CD14-positive monocyte (primary cell): ENCODE measurements around the gene CACYBP. TPM values are rescaled to one million over a fixed set of nuclear protein-coding genes. Genes with fewer than 3 reads are reported as not detected.

Experiments
- DNase-seq, 3 donors: peaks; one replicate each; pipeline ENCODE4 v3.0.0-alpha.2; 2011 to 2022
- H2AFZ ChIP-seq: 2 replicates; pipeline ENCODE4 v1.6.0; 2012; ENCODE audit warnings: mild to moderate bottlenecking, low read depth, low read length, inconsistent platforms; ENCODE audit not compliant: insufficient read depth, poor library complexity, severe bottlenecking
- H3K27ac ChIP-seq, 2 donors: 1 replicate in 1 of 2; 2 replicates in 1 of 2; pipeline ENCODE4 v1.5.1; 2012 to 2013; ENCODE audit warnings: low read length in 2 of 2, control low read depth in 1 of 2, inconsistent platforms in 1 of 2, low read depth in 1 of 2, mild to moderate bottlenecking in 1 of 2
- H3K27me3 ChIP-seq, 2 donors: one replicate each; pipeline versions ENCODE4 v1.6.0 to v1.6.1; 2011 to 2013; ENCODE audit warnings: low read length in 2 of 2; ENCODE audit not compliant: control insufficient read depth in 2 of 2, insufficient read depth in 2 of 2
- H3K36me3 ChIP-seq, 2 donors: replicated peaks in 1 of 2; 1 replicate in 1 of 2; 2 replicates in 1 of 2; pipeline versions ENCODE4 v1.5.1 to v1.6.1; 2012 to 2013; ENCODE audit warnings: low read length in 2 of 2, control low read depth in 1 of 2, inconsistent platforms in 1 of 2, mild to moderate bottlenecking in 1 of 2; ENCODE audit not compliant: insufficient read depth in 2 of 2, control insufficient read depth in 1 of 2
- H3K4me1 ChIP-seq, 2 donors: 1 replicate in 1 of 2; 2 replicates in 1 of 2; pipeline versions ENCODE4 v1.5.1 to v1.6.1; 2012 to 2013; ENCODE audit warnings: low read length in 2 of 2, control low read depth in 1 of 2, inconsistent platforms in 1 of 2, mild to moderate bottlenecking in 1 of 2, moderate library complexity in 1 of 2; ENCODE audit not compliant: insufficient read depth in 2 of 2, control insufficient read depth in 1 of 2
- H3K4me2 ChIP-seq: replicated peaks from 2 replicates; pipeline ENCODE3; 2012; ENCODE audit warnings: low read length, moderate library complexity, mild to moderate bottlenecking; ENCODE audit not compliant: poor library complexity, severe bottlenecking; ENCODE audit errors: extremely low read depth
- H3K4me3 ChIP-seq, 3 experiments: fragments of 200-600 bp in 1 of 3; sonication (generic) in 1 of 3; replicated peaks in 1 of 3; 1 replicate in 2 of 3; 2 replicates in 1 of 3; pipeline ENCODE4 v1.5.1; 2011 to 2013; ENCODE audit warnings: low read length in 3 of 3, mild to moderate bottlenecking in 3 of 3, control low read depth in 2 of 3, low read depth in 2 of 3, inconsistent platforms in 1 of 3, moderate library complexity in 1 of 3
- H3K79me2 ChIP-seq: 2 replicates; pipeline ENCODE4 v1.6.0; 2012; ENCODE audit warnings: mild to moderate bottlenecking, control low read depth, inconsistent platforms, low read length, moderate library complexity; ENCODE audit not compliant: insufficient read depth
- H3K9ac ChIP-seq: 2 replicates; pipeline ENCODE4 v1.6.0; 2017; ENCODE audit warnings: low read length, mild to moderate bottlenecking; ENCODE audit not compliant: insufficient read depth, poor library complexity, severe bottlenecking
- H3K9me3 ChIP-seq, 2 donors: replicated peaks in 1 of 2; 1 replicate in 1 of 2; 2 replicates in 1 of 2; pipeline versions ENCODE4 v1.5.1 to v1.6.1; 2012 to 2013; ENCODE audit warnings: low read length in 2 of 2, control low read depth in 1 of 2; ENCODE audit not compliant: control insufficient read depth in 1 of 2, insufficient read depth in 1 of 2
- H4K20me1 ChIP-seq: 2 replicates; pipeline ENCODE4 v1.6.0; 2012; ENCODE audit warnings: mild to moderate bottlenecking, low read length, control low read depth, moderate library complexity; ENCODE audit not compliant: insufficient read depth
- H3K27ac Mint-ChIP-seq, 7 donors: one replicate each; pipeline ENCODE4 v1.8.0; 2020; ENCODE audit warnings: mild to moderate bottlenecking in 7 of 7, mixed read lengths in 7 of 7, moderate library complexity in 6 of 7, inconsistent platforms in 2 of 7
- H3K27me3 Mint-ChIP-seq, 3 donors: one replicate each; pipeline ENCODE4 v1.8.0; 2021 to 2022; ENCODE audit warnings: low read depth in 3 of 3, mild to moderate bottlenecking in 3 of 3, mixed read lengths in 3 of 3, moderate library complexity in 3 of 3, inconsistent platforms in 1 of 3
- H3K36me3 Mint-ChIP-seq, 2 donors: one replicate each; pipeline ENCODE4 v1.8.0; 2020; ENCODE audit warnings: mixed read lengths in 2 of 2, inconsistent platforms in 1 of 2, mild to moderate bottlenecking in 1 of 2
- H3K4me1 Mint-ChIP-seq: one replicate; pipeline ENCODE4 v1.8.0; 2020; ENCODE audit warnings: mild to moderate bottlenecking, mixed read lengths
- H3K4me3 Mint-ChIP-seq, 2 donors: one replicate each; pipeline ENCODE4 v1.8.0; 2020; ENCODE audit warnings: mild to moderate bottlenecking in 2 of 2, mixed read lengths in 2 of 2, moderate library complexity in 1 of 2
- H3K9me3 Mint-ChIP-seq, 7 donors: one replicate each; pipeline ENCODE4 v1.8.0; 2020 to 2022; ENCODE audit warnings: mixed read lengths in 7 of 7, mild to moderate bottlenecking in 6 of 7, moderate library complexity in 6 of 7, inconsistent platforms in 2 of 7
- CTCF ChIP-seq: fragments of 200-600 bp; IDR thresholded peaks from one replicate; pipeline ENCODE4 v1.8.0; 2022; ENCODE audit warnings: antibody characterized with exemption, mild to moderate bottlenecking
- WGBS: methylation state at CpG from one replicate; pipeline ENCODE4 v1.1.5; 2013; ENCODE audit warnings: missing lambda C conversion rate; ENCODE audit not compliant: insufficient coverage; 5-methylcytosine and 5-hydroxymethylcytosine counted together
- intact Hi-C, 2 donors: fragments of 100-400 bp; cut with micrococcal nuclease; formaldehyde crosslinking; loops; one replicate each; pipeline versions ENCODE4 v1.15.0 to v1.15.1; 2023
- polyA plus RNA-seq, 3 donors: library from polyadenylated mRNA; depleted of rRNA in 1 of 3; unstranded in 2 of 3; stranded (reverse) in 1 of 3; fragments of 300-500 nt in 2 of 3; fragments of >200 nt in 1 of 3; fragmentation: Illumina TruSeq in 2 of 3; gene quantifications; 1 replicate in 2 of 3; 2 replicates in 1 of 3; pipeline ENCODE4 v1.2.3, GENCODE V29; 2012 to 2021

The CACYBP gene
- polyA plus RNA-seq, 3 donors, result 15.0 to 86.9 (median 74.8) TPM

DNA sequence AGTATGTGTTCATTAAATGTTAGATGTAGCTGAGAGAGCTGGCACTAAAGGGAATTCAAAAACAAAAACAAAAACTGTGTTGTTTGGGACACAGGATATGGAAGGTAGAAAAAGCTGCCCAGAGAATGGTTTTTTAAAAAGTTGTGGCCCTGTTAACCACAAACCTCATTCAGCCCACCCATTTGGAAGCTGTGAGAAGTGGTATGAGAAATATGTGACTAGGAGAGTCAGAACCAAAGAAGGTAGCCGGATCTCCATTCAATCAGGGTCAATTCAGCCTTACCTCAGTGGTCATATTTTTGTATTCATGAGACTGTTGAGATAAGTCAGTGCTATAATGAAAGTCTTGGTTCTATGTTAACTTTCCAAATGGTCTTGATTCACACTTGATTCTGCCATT lies 29.8 kb upstream of the CACYBP start:
- Histone ChIP-seq H3K79me2 (peaks cover 6% of the 10 kb centered on the region), H3K27ac (peak overlapping the region in 1 of 2 donors; percentile 89), H3K4me2 (no peak overlapping the region), H3K9me3 (no peaks in the 10 kb centered on the region), H3K36me3 (peaks cover 12 to 27% of the 10 kb centered on the region in 2 donors), H3K27me3 (no peaks in the 10 kb centered on the region), H3K4me3 (no peak overlapping the region), H2AFZ (no peak overlapping the region), H4K20me1 (no peaks in the 10 kb centered on the region), H3K9ac (no peak overlapping the region), H3K4me1 (peaks cover 55 to 73% of the 10 kb centered on the region in 2 donors)
- H3K36me3 Mint-ChIP-seq, result peaks cover 30 to 40% of the 10 kb centered on the region in 2 donors
- no CpG with 5 or more reads among the region's 1 CpG for WGBS
- H3K27ac Mint-ChIP-seq, result no peak overlapping the region
- intact Hi-C loops, result loop anchor here in 1 of 2 donors (10.0 kb wide), 1 partner anchor 45 kb away; no protein-coding TSS in a partner anchor
- TF ChIP-seq CTCF, result no peak
- H3K9me3 Mint-ChIP-seq, result no peaks in the 10 kb centered on the region
- no peak for DNase-seq
- H3K4me3 Mint-ChIP-seq, result no peak overlapping the region
- peaks cover 57% of the 10 kb centered on the region for H3K4me1 Mint-ChIP-seq
- no peaks in the 10 kb centered on the region for H3K27me3 Mint-ChIP-seq

- Histone ChIP-seq H3K4me2 (peak overlapping the region; percentile 51), H3K9ac (peak overlapping the region; percentile 11), H3K79me2 (peaks cover 6% of the 10 kb centered on the region), H3K27me3 (no peaks in the 10 kb centered on the region), H3K4me3 (peak overlapping the region in 1 of 3 experiments; percentile 56), H2AFZ (peak overlapping the region; percentile 42), H3K36me3 (peaks cover 17 to 42% of the 10 kb centered on the region in 2 donors), H3K4me1 (peaks cover 43 to 58% of the 10 kb centered on the region in 2 donors), H3K9me3 (no peaks in the 10 kb centered on the region), H3K27ac (peak overlapping the region; percentile 5 to 75), H4K20me1 (no peaks in the 10 kb centered on the region)
- Mint-ChIP-seq H3K4me1 (peaks cover 46% of the 10 kb centered on the region), H3K27ac (peak overlapping the region; percentile 78 to 91 (median 87)), H3K36me3 (peaks cover 44 to 55% of the 10 kb centered on the region in 2 donors), H3K9me3 (no peaks in the 10 kb centered on the region), H3K4me3 (peak overlapping the region in 1 of 2 donors; percentile 76), H3K27me3 (no peaks in the 10 kb centered on the region)
- no peak for DNase-seq
- intact Hi-C loops, result loop anchor here in 1 of 2 donors (10.0 kb wide), 1 partner anchor 47 kb away; no protein-coding TSS in a partner anchor
- no peak for TF ChIP-seq CTCF
These were observed 28.3 kb upstream of the CACYBP start for GRCh38 chr1:174971466-174971865.
